GM04504 (cell line): ENCODE results near the gene ABHD10.

Experiments
- DNase-seq: peaks from one replicate; pipeline ENCODE4 v3.0.0-alpha.2; 2012; ENCODE audit warnings: low read depth

Gene ABHD10

DNA sequence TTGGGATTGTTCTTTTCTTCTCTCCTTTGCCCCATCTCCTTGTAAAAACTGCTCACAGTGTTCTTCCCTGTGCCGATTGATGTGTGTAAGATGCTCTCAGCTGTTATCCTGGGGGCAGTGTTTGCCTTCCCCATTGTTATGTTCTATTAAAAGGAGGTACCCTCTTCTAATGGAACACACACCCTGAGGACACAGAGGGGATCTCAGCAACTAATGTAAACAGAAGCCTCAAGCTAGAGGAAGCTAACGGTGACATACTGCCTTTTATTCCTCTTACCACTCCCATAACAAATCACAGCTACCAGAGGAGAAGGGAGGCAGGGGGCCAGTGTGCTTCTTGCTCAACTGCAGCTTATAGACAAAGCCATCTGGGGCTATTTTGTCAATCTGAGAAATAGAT is 22.1 kb downstream of the ABHD10 start:
- DNase-seq = no peak

DNA sequence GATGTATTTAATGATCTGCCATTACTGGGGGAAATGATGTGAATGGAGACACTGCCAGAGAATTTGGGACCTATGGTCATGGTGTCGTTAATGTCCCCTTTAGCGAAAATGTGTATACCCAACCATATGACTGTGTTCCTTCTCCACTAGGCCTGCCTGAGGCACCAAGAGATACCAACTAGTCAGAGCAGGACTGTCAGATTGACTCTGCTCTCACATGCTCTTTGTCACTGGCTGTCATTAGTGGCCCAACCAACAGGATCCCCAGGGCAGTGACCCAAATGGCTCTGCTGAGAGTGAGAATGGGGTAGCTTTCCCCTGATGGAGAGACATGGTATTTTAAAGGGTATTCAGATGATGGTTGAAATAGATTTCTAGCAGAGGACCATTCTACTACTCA is 22.7 kb downstream of the ABHD10 start:
- no peak for DNase-seq

DNA sequence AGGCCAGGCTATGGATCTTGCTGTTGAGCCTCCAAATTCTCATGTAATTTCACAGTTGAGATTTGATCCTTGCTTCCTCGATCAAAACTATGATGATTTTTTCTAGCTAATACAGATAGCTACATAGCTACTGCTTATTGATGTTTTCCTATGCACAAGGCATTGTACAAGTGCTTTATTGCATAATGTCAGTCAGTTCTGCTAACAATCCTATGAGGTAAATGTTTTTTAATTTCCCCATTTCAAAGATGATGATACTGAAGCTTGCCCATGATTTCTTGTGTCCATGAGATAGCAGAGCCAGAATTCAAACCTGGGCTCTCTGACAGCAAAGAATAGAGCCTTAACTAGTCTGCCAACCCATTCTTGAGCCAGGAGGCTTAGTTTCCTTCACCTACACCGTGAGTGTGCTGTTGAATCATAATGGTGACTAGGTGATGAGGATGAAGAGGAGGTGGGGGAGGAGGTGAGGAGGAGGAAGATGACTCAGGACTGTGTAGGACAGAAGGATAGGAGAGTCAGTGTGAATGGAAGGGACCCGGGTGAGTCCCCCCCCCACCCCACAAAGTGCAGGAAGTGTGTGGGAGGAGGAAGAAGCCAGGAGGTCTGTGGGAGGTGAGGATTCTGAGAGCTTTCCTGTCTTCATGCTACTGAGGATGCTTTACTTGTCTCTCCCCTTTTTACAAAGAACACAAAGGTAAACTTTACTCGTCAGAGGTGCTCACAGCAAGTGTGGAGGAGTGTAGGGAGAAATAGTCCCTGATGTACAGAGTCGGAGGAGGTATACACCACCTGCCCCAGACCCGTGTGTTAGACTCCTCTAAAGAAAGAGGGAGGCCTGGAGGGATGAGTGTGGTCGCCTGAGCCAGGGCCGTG is 23.5 kb downstream of the ABHD10 start:
- no peak for DNase-seq

DNA sequence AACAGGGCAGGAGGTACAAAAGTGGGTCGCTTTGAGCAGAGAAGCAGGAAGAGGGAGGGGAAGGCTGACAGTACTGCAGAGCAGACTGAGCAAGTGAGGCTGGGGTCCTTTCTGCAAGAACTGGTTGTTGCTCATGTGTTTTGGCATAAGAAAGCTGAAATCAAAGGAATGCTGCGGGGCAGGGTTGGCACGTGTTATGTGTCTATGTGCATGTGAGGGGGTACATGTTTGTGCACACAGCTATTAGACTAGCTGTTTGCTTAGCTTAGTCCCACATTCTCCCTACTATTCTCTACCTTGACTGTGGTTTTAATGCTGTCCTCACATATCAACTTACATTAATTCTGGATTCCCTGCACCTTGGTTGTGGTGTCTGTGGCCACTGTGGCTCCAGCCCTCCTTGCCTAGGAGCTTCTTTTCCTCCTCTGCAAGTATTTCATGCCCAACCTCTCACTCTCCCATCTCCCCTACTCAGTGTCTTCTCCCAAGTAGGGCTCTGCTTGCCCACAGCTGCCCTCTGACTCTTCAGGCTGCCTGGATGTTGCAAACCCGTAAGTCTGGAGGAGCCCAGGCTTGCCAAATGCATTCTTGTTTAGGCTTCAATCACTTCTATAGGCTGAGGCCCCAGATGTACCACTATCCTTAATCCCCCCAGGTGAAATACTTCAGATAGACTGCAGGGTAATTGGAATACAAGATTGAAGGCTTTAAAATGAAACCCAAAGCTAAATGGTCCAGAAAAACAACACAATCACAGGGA is 24.7 kb downstream of the ABHD10 start:
- DNase-seq = no peak

DNA sequence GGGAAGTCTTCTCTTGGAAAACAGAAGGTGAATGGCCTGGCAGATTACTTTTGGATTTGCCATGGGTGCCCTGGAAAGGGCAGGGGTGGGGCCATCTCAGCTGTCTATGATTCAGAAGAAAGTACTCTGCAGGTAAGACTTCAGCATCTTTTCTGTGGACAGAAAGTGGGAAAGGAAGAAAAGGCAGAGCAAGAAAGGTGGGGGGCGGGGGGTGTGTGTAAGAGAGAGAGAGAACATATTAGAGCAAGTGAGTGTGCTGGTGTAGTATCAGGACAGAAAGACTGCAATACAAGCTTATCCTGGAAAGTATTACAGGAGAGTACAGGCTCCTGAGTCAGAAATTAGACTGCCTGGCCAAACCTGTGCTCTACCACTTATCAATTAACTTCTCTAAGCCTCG is 25.4 kb downstream of the ABHD10 start:
- DNase-seq = no peak

DNA sequence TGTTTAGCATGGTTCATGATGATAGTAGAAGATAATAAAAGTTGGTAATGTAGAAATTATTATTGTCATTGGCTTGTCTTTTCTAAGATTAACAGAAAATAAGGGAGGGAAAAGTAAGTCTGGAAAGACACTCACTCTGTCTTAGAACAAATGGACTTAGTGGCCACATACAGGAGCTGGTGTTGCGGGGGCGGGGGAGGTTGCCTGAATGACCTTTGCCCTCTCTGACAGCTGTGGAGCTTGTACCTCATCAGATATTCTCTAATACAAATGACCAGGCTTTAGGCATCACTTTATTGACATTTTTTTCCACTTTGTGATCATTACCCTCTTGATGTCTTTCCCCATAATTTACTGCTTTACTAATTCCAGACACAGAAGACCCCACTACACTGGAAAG is 25.8 kb downstream of the ABHD10 start:
- DNase-seq = no peak

DNA sequence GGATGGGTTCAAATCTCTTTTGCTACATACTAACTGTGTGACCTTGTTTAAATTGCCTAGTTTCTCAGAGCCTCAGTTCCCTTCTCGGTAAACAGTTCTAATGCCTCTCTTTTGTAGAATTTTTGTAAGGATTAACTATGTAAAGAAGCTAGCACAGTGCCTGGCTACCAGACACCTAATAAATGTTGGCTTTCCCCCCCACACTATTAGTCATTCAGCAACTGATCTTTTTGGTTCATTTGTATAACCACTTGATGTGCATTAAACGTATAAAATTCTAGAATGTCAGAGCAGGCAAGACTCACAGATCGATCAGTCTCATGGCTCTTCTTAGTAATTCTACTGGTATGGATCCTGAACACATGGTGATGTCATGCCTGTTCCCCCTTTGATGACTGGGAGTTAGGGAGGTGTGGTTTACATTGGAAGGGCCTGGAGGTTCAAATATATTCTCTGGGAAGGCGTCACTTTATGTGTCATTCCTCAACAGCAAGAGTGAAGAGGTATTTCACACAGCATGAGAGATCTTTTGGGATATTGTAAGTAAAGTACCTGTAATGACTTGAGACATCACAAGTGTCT is 26.4 kb downstream of the ABHD10 start:
- no peak for DNase-seq

DNA sequence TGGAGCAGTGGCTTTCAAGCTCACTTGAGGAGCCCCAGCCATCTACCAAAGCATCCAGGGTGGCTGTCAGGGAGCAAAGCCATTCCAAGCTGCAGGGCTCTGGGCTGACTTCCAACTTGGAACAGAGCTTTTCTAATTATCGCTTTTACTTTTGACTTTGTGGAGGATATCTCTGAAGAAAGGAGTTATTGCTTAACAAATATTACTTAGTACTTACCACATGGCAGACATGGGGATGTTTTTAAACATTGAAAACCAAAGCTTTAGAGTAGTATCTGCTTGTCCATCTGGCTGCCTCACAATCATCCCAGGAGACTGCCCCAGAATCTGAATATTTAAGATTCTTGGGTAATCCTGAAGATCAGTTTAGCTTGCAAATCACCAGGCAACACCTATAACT is 28.8 kb downstream of the ABHD10 start:
- DNase-seq = peak; percentile 62

DNA sequence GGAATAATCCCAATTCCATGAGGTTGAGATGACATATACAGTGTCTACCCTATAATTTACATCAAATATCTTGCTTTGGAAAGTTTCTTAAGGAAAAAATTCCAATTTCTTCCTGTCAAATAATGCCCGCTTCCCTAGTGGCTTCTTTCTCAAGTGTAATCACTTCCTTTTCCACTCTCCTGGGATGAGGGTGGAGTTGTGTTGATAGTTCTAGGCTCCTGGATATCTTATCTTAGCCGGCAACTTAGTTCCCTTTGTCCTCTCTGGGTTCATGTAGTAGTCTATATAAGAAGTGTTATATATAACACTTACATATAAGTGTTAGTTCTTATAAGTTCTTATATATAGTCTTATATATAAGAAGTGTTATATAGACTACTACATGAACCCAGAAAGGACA is 30.8 kb downstream of the ABHD10 start:
- DNase-seq = no peak

DNA sequence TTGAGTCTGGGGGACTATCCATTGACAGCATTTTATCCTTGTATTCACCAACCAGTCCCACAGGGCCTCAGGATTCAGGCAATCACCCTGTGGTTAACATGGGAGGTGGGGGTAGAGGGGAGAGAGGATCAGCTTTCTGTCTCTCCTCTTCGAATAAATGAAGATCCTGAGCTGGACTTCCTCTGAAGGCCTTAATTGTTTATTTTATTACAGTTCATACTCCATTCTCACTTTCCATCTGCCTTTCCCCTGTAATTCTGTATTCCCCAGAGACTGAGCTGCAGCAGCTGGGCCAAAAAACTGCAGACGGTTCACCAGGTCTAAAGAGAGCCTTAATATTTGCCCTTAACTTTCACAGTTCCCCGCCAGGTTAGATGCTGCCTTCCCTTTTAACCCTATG is 31.8 kb downstream of the ABHD10 start:
- no peak for DNase-seq

DNA sequence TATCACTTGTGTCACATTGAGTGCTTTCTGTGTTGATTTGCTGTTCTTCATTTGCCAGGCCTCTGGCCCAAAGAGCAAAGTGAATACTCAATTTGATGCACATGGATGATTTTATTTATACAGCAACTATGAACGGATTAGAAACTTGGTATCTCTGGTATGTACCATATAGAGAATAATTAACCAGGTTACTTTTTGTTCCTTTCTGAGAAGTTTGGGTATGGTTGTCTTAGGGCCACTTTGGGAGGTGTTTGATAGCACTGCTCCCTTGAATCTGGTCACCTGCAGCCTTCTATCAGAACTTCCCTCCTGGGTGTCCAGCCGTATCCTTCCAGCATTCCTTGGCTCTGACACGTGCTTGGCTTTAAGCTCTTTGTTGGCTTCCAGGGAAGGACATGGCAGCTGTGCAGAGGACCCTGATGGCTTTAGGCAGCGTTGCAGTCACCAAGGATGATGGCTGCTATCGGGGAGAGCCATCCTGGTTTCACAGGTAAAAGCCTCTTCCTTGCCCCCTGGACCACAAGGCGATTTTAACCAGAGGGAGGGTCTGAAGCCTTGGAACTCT is 32.6 kb downstream of the ABHD10 start:
- no peak for DNase-seq

DNA sequence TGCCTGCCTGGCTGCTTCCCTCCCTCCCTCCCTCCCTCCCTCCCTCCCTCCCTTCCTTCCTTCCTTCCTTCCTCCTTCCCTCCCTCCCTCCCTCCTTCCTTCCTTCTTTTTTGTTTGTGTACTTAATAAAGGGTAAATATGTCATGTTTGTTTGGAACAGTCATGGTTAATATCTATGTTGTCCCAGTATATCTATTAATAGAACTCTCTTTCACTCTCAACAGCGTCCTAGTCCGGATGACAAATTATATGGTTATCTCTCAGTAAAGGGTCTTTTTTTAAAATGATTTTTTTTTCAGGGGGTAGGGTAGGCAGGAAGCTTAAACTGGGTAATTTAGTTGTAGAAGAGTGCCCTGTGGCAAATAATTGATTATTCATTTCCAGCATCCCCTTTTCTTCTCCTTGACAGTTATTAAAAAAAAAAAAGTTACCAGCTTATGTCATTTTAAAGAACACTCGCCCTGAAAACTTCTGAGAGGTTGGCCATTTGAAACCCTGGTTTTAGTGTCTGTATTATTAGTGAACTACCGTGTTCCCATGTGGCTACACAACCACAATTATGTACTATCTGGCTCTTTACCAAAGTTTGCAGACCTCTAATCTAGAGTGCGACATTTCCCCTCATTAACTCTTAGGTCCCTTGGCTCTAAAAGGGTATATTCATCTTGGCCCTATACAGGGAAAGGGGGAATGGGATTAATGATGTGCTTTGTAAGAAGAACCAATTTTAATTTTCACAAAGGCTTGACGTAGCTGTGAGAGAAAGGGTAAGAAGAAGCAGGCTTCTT is 33.6 kb downstream of the ABHD10 start:
- DNase-seq = no peak

DNA sequence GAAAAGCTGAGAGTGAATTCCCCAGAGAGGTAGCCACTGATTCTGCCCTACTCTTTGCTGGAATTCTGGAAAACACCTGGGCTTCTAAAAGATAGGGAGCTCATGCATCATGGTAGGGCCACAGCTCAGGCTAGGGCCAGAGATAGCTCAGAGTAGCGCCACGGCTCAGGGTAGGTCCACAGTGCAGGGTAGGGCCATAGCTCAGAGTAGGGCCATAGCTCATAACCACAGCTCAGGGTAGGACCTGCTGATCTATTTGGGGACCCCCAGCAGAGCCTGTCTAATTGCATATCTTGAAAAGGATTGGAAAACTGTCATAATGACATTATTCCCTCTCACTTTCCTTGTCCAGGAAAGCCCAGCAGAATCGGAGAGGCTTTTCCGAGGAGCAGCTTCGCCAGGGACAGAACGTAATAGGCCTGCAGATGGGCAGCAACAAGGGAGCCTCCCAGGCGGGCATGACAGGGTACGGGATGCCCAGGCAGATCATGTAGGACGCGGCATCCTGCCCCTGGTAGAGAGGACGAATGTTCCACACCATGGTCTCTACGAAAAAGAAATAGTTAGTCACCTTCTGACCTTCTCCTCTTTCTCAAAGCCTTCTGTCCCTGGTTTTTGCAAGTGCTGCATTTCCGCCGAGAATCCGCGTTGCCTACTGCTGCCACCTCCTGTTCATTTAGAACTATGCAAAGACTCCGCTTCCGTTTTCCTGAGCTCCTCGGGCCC is 34.4 kb downstream of the ABHD10 start:
- no peak for DNase-seq

DNA sequence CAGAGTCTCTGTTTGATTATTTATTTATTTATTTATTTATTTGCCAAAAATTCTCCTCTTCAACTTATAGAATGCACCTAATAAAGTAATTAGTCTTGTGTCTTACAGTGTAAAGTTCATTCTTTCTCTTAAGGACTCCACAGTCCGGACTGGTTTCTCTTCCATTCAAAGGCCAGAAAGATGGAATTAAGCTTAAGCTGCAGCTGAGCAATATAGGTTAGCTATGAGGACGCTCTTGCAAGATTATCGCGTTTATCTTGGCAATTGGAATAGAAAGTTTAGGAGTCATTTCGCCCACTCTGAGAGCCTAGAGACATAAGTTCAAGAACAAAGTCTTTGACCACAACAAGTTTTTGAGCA is 34.9 kb downstream of the ABHD10 start:
- DNase-seq = no peak

DNA sequence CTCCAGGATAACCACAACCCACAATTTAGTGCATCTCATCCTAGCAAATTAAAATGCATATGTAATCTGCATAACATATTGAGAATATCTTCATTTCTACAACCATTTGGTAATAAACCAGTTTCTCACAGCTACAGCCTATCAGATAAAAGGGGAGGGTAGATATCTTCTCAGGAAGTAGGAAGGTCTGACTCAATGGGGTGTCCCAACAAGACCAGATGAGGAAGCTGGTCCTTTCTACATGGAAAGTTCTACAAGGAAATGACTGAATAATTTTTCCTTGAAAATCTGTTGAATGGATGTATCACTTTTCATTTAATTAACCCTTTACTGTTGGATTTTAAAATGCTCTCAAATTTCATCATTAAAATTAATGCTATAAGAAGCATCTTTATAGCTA is 38.3 kb downstream of the ABHD10 start:
- DNase-seq = no peak

DNA sequence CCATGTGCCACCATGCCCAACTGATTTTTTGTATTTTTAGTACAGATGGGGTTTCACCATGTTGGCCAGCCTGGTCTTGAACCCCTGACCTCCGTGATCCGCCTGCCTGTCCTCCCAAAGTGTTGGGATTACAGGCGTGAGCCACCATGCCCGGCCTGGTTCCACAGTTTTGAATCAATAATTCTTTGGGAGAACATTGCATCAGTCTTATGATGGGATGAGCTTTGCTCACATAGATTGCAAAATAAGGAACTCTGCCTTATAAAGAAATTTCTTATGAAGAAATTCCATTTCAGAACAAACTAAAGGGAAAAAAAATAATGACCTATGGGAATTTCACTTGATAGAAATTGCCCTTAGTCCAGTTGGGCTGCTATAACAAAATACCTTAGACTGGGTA is 39.9 kb downstream of the ABHD10 start:
- DNase-seq = no peak

DNA sequence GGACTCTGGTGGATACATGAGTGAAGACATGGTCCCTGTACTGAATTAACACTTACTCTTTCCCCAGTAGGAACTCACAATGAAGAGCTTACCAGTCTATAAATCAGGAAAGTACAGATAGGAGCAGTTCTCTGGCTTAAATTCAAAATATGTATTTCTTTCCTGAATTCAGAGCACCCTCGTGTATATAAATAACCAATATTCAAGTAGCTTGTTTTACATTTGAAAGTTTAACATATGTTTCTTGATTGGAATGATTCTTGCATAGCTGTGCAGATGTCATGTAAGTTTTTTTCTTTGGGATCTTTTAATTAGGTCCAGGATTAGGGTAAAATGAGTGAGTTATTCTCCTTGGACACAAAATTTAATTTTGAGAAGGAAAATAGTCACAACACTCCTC is 40.9 kb downstream of the ABHD10 start:
- no peak for DNase-seq

DNA sequence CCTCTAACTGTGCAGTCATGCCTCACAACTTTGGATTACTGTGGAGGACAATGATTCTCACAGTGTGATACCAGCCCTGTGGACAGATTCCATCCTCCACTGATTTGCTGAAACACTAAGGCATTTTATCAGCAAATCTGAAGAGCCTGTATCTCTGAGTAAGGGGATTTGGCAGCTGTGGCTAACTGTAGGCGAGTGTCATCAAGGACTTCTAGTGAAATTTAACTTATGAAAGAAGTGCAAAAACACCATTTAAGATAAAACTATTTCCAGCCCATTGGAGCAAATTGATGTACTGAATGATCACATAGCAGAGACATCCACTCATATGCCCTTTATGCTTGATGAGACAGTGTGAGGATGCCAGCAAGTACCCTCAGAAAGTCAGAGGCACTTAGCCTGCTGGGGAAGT is 41.9 kb downstream of the ABHD10 start:
- no peak for DNase-seq

DNA sequence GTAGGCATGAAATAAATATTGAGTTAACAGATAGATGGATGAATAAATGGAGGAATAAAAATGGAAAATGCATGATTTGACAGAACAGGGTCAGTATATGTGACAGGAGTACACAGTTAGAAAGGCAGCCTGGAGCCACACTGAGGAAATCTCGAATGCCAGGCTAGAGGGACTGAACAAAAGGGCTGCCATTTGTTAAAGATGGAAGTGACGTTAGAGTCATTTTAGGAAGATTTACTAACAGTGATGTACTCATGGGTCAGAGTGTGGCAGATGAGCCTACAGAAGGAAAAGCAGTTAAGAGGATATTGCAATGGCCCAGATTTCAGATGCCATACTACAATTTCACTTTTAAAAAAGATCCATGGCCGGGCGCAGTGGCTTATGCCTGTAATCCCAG is 48.3 kb downstream of the ABHD10 start:
- no peak for DNase-seq

DNA sequence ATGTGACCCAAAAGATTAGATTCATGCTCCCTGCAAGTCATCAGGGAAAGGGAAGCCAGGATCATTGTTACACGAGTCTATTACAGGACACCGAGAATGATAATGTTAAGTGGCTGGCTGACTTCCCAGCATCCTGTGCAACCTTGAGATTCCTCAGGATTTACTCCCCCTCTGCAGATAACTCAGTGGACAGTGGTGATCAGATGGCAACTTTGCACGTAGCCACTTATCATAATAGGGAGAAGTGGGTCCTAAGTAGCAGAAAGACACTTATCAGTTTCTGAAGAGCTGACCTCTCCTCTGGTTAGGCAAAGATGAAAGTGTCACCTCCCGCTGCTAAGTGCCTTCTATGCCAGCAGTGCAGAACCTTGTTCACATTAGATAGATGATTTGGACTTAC is 49.0 kb downstream of the ABHD10 start:
- no peak for DNase-seq

DNA sequence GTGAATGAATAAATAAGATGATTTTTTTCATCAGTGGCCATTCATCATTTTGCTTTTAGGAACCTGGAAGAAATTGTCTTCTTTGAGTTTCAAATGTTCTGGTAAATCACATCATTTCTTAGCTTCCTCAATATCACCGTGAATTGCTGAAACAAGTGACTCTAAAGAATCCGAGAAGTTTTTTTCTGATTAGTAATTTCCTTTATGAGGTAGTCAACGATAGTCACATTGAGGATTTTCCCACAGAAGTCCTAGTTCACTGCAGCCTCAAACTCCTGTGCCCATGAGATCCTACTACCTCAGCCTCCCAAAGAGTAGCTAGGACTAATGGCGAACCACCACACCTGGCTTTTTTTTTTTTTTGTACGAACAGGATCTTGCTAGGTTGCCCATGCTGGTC is 52.1 kb downstream of the ABHD10 start:
- no peak for DNase-seq
